HL-60 (cell line): ENCODE results near the gene MSRB3.

Experiments
- CTCF ChIP-seq: IDR thresholded peaks from one replicate; pipeline ENCODE4 v1.5.1; 2011; ENCODE audit warnings: low read length, control low read depth, inconsistent platforms; ENCODE audit not compliant: insufficient read depth
- GABPA ChIP-seq: IDR thresholded peaks from 2 replicates; pipeline ENCODE4 v1.6.1; 2012; ENCODE audit warnings: low read depth
- POLR2AphosphoS5 ChIP-seq: IDR thresholded peaks from 2 replicates; pipeline ENCODE4 v1.6.1; 2012; ENCODE audit warnings: low read depth
- REST ChIP-seq: IDR thresholded peaks from 2 replicates; pipeline ENCODE4 v1.6.1; 2012; ENCODE audit warnings: low read depth; ENCODE audit not compliant: insufficient replicate concordance
- SPI1 ChIP-seq: IDR thresholded peaks from 2 replicates; pipeline ENCODE4 v1.6.1; 2012; ENCODE audit warnings: low read depth, mild to moderate bottlenecking, borderline replicate concordance

- TF ChIP-seq CTCF: no peak
- TF ChIP-seq REST: no peak
- TF ChIP-seq POLR2AphosphoS5: no peak
- no peak for TF ChIP-seq SPI1
- no peak for TF ChIP-seq GABPA
These were observed 27.0 kb downstream of the MSRB3 start for GRCh38 chr12:65305346-65305950.
